ENCODE data around the gene KCNMB1.

The KCNMB1 gene

DNA sequence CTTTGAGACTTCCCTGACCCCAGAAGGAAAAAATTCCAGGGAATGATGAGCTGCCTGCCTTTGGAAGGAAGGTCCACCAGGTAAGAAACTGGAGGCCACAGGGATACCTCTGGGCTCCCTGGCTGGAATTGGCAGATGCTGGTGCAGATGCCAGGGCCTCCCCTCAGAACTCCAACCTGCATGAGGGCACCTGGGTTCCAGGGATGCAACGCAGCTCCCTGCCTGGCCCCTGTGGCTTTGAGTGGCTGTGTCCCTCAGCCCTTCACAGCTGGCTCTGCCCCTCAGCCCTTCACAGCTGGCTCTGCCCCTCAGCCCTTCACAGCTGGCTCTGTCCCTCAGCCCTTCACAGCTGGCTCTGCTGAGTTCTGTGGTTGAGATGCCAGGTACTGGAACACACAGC, 13.9 kb downstream of the KCNMB1 start:
- no peak for DNase-seq

DNA sequence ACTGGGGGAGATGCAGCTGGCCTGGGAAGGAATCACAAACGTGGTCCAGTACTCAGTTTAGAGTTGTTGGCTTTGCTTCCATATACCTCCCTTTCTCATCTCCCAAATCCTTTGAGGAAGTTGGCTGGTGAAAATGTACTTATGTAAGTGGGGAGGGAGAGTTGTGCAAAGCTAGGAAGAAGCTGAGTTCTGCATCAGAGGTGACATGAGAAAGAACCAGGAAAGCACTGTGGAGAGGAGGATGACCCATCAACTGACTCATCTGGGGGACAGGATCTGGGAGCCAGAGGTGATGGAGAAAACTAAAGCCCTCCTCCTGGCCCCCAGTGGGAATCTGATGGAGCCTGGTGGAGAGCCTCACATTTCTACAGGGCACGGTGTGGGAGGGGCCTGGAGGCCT, 16.2 kb downstream of the KCNMB1 start:
- no peak for DNase-seq

DNA sequence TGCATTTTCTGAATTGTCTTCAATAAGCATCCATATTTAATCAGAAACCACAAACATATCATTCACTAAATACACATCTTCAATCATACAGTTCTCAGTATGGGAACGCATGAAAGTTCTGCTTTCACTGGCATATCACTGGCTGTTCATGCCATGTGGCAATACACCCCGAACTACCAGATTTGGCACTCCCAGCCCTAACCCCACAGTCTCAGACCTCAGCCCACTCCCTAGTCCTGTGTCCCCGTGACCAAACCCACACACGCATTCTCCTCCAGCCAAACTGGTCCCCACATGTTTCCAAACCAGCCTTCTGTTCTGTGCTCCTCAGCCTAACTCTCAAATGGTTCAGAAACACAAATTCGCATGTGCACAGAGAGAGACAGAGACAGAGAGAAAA, 20.6 kb downstream of the KCNMB1 start:
- no peak for DNase-seq

DNA sequence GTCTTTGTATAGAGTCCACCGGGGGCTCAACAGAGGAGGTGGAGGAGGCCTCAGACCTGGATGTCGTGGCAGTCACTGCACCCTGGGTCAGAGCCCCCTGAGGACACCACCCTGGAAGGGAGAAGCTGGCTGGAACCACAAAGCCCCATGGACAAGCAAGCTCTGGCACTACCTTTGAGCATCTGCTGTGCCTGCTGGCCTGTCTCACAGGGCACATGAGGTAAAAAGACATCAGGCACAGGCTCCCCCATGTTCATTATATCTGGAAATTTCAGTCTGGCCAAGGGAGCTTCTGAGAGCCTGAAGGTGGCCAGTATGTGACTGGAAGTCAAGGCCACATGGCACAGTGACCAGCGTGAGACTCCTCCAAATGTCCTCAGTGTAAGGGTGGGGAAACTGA, 22.9 kb downstream of the KCNMB1 start:
- no peak for DNase-seq

DNA sequence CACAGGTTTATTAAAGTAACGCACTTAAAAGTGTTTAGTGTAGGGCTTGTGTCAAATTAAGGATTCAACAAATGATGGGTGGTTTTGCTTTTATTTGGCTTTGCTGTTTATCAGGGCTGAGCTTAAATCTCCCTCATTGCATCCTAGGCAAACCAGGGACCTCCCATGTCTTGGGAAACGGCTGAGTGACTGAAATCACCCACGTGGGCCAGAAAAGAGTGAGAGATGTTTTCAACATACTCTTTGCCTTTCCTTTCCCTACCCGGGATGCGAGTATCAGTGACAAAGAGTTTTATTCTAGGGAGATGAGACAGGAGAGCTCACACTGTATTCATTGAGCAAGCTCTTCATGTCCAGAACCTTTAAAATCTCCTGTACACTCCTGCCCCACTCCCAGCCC, 23.3 kb downstream of the KCNMB1 start:
- DNase-seq, result no peak

DNA sequence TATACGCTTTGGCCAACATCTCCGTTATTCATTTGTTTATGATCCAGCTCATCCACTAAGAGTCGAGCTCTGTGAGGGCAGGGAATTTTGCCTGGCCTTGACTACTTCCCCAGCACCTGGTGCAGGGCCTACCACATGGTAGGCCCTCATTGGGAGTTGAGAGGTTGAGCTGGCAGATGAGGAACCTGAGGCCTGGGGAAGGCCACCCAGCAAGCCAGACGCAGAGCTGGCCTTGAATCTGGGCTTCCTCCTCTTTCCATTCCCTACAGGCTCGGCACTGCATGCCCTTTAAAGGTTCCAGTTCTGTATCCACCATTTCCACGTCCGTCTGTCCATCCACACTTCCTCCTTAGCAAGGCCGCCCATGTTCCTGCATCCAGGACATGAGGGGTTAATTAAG, 24.2 kb downstream of the KCNMB1 start:
- DNase-seq, result no peak

DNA sequence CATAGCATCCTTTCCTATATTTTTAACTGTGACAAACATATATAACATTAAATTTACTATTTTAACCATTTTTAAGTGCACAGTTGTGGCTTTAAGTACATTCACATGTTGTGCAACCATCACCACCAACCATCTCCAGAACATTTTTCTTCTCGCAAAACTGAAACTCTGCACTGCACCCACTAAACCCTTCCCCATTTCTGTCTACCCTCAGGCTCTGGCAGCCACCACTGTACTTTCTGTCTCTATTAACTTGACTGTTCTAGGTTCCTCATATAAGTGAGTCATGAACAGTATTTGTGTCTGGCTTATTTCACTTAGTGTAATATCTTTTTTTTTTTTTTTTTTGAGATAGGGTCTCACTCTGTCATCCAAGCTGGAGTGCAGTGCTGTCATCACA, 25.5 kb downstream of the KCNMB1 start:
- no peak for DNase-seq

DNA sequence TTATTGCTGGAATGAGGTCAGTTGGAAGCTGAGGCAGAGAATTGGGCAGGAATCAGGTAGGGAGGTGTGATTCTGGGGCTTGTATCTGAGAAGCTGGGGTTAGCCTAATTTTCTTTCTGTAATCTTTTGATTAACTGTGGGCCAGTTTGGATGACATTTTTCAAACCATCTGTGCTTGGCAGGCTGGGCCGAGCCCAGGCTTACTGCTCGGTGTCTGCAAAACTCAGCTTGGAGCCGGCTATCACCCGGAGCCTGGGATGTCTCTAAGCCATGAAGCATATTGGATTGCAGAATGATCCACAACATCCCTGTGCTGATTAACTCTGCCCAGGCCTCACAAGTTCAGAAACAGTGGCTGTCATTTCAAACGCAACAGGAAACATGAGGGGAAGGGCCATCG, 26.5 kb downstream of the KCNMB1 start:
- DNase-seq, result no peak

DNA sequence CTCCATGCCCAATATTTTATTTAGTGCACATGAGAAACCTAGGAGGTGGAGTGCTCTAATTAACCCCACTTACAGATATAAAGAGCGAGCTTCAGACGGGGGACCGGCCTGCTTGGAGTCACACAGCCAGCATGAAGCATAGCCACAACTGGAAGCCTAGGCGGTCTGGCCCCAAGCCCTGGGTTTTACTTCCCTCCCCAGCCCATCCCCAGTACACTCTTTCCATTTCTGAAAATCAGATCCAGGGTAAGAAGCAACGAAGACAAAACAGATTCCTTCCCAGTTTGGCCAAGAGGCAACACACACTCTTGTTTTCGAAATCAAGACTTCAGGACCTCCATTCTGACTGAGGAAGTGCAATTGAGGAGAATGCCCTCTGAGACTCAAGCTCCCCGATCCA, 27.1 kb downstream of the KCNMB1 start:
- no peak for DNase-seq

DNA sequence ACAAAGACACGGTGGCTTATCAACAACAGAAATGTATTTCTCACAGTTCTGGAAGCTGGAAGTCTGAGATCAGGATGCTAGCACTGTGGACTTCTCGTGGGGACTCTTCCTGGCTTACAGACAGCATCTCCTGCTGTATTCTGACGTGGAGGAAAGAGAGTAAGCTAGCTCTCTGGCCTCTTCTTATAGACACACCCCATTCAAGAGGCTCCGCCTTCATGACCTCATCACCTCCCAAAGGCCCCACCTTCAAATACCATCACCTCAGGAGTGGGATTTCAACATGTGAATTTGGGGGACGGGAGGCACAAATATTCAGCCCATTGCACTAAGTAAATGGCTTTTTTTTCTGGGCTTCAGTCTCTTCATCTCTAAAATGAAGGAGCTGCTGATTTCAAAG, 27.6 kb downstream of the KCNMB1 start:
- DNase-seq, result no peak

DNA sequence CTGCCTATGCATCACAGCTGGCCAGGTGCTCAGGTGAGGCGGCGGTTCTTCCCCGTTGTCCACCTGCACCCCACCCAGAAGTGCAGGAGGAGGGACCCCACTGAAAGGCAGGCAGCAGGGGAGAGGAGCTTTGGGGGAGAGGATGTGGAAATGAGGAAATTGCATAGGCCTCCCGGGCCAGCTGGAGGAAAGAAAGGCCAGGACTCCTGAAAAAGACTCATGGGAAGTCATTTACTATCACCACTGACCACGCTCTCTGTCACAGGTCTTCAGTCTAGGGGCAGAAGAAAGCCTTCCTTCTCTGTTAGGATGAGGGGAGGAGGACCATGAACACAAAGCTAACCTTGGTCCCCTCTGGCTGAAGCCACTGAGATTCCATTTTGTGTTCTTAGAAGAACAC, 28.1 kb downstream of the KCNMB1 start:
- DNase-seq, result no peak

DNA sequence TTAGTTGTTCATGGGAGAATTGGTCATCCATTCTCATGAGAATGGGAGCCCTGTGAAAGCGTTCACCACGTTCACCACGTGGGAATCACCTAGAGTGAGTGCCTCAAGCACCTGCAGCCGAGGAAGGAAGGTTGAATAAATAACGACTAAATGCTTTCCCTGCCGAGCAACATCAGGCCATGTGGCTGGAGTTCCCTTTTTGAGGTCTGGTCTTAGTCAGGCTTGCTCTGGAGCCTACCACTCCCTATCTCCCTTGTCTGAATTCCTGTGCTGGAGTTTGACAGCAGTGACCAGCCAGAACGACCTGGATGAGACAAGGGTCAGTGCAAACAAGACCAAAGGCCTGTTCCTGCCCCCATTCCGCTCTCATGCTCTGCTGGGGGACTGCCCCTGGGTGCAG, 28.5 kb downstream of the KCNMB1 start:
- DNase-seq, result no peak

DNA sequence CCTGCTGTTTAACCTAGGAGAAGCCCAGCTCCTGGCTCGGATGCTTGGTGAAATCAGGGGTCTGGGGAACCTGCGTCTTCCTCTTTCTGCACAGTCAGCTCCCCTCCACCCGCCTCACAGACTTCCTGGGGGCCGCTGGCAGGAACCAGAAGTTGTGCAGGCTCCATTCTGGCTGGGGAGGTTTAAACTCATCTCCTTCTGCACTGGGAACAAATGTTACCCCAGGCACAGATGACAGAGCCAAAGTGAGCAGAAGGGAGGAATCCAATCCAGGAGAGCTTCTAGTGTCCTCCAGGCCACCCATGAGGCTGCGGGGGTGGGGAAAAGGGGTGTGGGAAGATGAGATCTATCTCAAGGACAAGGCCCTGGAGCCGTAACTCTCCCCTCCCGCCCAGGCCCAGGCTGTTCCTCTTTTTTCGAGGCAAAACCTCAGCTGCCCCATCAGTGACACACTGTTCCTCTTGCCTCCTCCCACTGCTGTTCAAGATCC, 31.2 kb downstream of the KCNMB1 start:
- no peak for DNase-seq

DNA sequence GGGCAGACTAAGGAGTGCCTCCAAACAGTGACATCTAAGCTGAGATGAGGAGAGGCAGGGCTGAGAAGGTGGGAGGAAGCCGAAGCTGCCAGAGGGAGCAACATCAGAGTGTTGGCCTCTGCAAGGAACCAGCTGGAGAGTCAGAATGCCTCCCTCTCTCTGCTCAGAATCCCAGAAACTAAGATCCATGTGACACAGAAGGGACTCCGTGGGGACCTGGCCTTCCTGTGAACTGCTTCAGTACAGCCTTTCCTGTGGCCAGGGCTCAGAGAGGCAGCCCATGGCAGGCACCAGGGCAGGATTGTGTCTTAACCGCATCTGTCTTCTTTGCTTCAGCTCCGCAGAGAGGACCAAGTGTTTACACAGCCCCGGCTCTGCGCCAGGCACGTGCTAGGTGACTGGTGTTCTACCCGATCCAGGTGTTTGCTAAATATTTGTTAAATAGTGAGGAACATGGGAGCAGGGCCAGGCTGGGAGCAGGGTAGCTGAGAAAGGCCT, 33.5 kb downstream of the KCNMB1 start:
- no peak for DNase-seq

DNA sequence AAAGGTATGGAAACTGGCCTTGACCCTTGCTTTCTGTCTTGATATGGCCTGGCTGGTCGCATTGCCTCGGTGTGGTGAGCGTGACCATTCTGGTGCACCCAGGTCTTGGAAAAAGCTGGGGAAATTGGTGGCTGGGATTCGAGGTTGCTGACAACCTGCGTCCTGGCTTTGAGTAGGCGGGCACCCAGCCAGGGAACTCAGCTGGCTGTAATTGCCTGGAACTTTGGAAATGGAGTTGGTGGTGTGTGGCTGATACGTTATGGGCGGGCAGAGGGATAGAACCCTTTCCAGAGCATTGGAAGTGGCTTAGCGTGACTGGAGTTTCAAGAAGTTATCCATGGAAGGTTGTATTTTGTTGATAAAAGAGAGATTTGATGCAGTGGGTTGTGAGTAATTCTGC, 35.2 kb downstream of the KCNMB1 start:
- DNase-seq, result no peak

DNA sequence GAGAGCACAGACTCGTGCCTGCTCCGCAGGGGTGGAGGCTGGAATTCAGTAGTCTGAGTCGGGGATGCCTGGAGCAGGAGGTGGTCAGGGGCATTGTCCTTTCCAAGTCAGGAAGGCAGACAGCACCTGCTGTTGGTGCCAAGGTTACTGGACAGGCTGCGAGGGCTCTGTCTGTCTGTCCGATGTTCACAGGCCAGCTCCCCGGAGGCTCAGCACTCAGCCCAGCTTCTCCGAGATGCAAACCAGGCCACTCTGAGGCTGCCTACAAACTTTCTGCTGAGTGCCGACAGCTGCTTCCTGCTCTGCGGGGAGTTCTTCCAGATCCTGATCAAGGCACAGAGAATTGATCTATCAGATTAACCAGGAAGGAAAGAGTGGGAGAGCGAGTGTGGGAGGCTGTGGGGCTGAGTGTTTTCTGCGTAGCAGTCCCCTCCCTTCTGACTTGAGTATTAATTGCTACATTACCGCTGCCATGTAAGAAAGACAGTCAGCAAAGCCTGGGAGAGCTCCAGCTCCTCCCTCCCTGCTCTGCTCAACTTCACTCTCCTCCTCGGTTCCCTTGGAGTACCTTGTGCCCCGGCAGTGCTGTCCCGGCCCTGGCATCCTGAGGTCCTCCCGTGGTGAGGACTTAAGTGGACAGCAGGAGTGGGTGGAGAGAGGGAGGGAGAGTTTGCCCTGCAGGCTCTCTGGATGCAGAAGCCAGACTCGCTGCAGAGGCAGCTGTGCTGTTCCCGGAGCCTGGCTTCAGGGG, 36.0 kb downstream of the KCNMB1 start:
- no peak for DNase-seq

DNA sequence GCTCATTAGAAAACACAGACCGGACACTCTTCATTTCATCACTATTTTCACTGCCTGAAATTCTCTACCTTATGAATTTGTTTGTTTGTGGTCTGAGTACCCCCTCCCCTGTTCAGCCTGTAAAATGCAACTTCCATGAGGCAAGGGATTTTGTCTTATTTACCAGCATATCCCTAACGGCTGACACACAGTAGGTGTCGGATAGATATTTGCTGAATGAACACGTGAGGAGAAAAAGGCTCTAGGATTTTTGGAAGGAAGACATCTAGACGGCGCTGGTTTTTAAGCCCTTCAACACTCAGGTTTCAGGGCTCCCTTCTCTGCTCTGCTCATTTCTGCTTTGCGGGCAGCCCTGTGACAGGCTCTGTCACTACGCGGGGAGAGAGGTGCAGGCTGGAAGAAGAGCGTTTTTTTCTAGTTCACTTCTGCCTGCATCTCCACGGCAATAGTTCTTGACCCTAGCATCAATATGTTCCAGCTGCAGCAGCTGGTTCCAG, 41.0 kb downstream of the KCNMB1 start:
- DNase-seq, result no peak

DNA sequence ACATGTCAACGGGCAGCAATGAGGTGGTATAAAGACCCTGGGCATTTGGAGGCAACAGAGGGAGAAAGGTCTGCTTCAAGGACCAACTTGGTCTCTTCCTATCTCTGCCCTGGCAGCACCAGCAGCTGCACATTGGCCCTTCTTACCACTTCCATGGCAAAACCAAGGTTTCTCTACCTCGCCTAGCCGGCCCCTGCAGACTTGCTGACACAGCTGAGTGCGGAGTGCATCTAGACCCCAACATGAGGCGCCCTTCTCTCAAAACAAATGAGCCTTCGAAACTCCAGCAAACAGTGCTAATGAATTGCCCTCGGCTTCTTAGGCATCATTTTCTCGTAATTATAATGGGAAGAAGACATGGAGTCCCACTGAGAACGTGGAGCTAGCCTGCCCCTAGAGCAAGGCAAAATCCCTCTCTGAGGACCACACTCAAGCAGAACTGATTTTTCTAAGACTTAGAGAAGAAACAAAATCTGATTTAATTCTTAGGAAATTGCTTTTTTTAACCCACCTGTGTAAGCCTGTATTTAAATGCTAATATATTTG, 42.1 kb downstream of the KCNMB1 start:
- no peak for DNase-seq

DNA sequence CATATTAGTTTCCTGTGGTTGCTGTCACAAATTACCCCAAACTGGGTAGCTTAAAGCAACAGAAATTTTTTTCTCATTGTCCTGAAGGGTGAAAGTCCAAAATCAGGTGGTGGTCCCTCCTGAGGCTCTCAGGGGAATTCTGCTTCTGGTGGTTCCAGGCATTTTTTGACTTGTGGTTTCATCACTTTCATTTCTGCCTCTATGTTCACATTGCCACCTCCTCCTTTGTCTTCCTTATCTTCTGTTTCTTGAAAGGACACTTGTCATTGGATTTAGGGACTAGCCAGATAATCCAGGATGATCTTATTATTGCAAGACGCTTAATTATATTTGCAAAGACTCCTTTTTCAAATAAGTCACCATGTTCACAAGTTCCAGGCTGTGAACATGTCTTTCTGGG, 43.2 kb downstream of the KCNMB1 start:
- no peak for DNase-seq

DNA sequence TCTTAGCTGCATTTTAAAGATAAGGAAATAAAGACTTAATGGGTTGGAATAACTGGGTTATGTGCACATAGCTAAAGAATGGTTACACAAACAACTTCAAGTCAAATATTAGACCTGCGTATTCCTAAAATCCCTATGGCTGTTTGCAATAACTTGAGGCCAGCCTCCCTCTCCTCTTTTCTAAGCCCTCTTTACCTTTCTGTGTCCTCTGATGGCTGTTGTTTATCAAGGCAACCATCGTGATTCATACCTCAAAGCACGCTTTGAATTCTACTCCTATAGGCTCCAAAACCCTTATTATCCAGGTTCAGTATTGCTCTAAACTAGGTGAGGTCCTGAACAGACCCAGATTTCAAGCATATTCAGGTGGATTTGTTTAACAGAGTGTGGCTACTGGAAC, 46.0 kb downstream of the KCNMB1 start:
- DNase-seq, result no peak

DNA sequence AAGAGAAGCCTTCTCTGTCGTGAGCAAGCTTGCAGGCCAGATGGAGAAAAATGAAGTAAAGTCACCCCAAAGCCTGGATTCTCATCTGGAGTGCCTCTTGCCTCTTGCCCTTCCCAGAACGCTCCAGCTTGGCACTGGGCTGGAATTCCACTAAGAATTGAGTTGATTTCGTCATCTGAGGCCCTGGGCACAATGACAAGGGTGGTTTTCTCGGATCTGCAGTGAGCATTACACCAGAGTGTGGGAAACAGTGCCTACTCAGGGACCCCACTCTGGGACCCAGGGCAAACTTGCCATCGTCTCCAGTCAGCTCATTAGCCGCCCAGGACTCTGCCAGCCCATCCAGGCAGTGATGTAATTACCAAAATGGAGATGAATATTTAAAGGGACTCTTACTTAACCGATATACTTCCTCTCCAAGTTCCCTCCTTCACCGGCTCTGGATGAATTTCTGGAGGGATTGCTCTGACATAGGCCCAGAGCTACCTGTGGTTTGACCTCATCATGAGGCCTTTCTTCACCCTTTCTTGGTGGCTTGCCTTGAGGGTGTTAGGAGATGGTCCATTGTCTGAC, 46.9 kb downstream of the KCNMB1 start:
- DNase-seq, result no peak

DNA sequence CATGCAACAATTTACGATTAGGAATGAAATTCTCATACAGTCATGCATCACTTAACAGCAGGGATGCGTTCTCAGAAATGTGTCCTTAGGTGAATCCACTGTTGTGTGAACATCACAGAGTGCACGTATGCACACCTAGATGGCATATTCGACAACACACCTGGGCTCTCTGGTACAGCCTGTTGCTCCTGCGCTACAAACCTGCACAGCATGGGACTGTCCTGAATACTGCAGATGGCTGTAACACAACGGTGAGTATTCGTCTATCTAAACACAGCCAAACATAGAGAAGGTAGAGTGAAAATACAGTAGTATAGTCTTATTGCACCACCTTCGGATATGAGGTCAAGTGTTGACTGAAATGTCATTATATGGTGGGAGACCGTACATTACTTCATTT, 47.6 kb downstream of the KCNMB1 start:
- no peak for DNase-seq

DNA sequence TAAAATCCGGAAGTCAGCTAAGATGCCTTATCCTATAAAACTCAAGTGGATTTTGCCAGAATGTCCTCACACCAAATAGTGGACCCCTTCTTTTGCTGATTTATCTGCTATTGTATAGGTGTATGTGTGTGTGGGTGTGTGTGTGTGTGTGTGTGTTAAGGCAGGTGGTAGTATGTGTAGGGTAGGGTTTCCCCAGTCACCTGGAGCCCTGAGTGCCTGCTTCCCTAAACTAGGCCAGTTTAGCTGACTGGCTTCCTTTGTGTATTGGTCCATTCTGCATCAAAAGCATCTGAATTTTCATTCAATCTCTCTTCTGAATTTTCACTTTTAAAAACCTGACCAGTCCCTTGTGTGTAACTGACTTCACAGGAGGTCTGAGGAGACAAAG, 49.4 kb downstream of the KCNMB1 start:
- no peak for DNase-seq
